Measurements from ENCODE around the gene CROT.

CROT gene, protein sequence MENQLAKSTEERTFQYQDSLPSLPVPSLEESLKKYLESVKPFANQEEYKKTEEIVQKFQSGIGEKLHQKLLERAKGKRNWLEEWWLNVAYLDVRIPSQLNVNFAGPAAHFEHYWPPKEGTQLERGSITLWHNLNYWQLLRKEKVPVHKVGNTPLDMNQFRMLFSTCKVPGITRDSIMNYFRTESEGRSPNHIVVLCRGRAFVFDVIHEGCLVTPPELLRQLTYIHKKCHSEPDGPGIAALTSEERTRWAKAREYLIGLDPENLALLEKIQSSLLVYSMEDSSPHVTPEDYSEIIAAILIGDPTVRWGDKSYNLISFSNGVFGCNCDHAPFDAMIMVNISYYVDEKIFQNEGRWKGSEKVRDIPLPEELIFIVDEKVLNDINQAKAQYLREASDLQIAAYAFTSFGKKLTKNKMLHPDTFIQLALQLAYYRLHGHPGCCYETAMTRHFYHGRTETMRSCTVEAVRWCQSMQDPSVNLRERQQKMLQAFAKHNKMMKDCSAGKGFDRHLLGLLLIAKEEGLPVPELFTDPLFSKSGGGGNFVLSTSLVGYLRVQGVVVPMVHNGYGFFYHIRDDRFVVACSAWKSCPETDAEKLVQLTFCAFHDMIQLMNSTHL

DNA sequence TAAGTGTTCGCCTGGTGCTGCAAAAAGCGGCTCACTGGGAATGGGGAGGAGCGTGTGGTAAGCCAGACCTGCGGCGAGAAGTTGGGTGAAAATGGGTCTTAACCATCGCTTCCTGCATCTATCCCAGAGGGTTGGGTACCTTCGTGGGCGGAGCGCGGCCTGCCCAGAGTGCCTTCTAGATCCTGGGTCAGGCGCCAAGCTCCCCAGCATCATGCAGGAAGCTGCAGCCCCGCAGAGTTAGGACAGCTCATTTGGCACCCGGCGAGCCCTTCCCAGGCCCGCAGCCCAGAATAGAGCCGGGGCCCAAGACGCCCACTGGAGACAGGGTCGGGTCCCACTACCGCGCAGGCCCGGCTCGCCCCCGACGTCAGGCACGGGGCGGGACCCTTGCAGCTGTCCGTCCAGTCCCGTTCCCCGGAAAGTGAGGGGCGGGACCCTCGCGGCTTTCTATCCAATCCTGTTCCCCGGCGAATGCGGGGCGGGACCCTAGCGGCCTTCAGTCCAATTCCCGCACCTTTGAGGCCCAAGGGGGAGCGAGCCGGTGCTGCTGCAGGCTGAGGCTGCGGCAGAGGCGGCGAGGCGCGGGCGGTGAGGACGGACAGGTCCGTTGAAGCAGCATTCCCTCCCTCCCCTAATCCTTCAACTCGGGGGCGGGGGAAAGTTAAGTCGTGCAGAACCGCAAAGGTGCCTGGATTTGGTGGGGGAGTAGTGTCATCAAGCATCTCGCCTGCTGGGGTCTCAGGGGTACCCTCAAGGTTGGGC lies at the start of gene CROT:
Gene CROT, plus strand, starts transcription at position 499 of the 762 bp plus-strand sequence. CDS start 3,405 bp downstream, outside the sequence.
- peak; percentile 86 for DNase-seq

- DNase-seq, result no peak
Observed at GRCh38 chr7:87300756-87301155, 44.7 kb upstream of the CROT start.

DNA sequence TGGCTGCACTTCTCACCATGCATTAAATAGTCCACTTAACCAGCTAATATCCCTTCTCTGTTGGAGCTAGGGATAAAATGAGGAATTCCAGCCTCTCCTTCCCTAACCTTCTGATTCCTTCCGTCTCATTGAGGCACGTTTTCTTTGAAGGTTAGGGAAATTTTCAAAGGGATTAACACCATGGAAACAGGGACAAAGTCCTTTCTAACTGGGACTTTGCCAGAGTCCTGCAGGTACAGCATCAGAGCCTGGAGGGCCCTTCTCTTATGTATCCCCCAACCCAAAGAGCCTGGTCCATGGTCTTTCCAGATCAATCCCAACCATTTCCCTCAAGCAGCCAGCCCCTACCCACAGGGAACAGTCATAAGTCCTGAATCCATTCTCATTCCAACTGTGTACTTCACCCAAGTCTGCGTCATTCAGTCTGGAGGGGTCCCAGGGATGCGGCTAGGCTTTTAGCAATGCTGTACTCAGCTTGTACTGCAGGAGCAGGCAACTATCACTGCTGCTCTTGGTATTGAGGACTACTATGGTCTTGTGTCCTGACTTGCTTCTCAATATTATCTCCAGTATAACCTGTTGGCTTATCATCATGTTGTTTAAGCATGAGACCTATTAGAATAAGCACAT lies 34.6 kb upstream of the CROT start:
- DNase-seq, result no peak

DNA sequence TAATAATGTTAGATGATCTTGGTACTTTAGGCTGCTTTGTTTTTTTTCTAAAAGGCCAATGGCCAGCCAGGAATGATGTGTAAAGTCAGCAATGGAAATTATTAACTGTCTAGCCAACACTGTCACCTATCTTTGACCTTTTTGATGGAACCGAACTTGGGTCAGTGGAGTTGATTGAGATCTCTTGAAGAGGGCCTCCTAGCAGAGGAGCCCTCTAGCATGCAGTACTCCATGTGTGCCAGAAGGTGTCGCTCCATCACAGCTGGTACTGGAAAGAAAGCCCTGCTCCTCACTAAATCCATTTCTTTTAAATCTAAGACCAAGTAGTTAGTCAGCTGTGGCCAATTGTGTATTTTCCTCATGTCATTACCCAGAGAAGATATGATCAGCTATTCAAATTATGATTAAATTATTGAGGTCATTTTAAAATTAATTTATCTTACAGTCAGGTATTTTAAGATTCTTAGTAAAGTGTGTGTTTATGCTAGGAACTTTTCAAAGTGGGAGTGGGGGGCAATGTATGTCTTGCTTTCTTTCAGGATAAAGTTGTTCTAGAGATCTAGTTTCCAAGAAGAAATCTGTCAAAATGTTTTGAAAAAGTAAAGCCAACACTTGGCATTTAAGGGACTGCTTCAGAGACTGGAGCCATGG lies 33.1 kb upstream of the CROT start:
- DNase-seq, result peak; percentile 49

GRCh38 chr7:87316097-87316700 lies 29.3 kb upstream of the CROT start:
- DNase-seq, result no peak

DNA sequence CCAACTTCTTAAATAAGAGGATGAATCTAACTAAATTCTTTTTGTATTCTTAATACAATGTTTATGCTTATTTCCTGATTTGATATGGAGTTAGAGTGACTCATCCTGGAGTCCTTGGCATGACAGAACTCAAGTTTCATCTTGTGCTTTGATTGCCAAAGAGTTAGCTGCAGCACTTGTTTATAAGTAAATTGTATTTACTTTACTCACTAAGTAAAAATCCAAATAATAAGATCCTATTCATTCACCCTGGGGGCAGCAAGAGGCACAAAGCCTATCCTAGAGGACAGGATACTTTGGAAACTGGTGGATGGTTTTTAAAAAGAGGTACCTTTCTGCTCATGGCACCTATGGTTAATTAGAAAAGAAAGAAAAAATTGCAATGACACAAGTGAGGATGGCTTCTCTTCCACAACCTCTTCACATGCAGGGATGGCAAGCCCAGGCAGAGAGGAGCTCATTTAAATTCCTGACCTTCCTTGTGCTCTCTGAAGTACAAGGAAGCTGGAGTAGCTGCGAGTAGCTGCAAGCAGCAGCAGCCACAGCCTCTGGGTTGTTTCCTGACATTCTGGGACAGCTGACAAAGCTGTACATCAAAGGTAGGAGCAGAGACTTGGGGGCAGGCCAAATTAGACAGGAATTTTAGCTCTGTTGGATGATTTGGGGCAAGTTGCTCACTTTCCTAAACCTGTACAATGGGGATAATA lies 28.5 kb upstream of the CROT start:
- DNase-seq, result no peak

GRCh38 chr7:87317691-87318245 lies 27.7 kb upstream of the CROT start:
- no peak for DNase-seq

GRCh38 chr7:87318741-87319140 lies 26.7 kb upstream of the CROT start:
- DNase-seq, result no peak

- peak; percentile 35 for DNase-seq
Observed at GRCh38 chr7:87319154-87319581, 26.3 kb upstream of the CROT start.

DNA sequence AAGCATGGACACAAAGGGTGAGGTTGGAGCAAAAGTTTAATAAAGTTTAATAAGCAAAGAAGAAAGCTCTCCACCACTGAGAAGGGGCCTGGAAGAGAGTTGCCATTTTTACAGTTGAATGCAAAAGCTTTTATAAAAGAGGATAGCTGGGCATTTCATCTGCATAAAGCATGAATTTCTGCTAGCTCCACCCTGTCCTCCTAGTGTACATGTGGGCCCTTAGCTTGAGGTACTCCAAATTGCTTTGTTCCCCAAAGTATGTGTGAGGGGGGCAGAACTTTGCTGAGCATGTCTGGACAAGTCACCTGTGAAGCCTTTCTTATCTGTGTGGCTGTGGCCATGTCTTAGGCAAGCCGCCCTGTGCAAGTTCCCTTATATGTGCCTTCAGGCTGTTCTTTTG lies 22.6 kb upstream of the CROT start:
- DNase-seq, result no peak

GRCh38 chr7:87325576-87326370 lies 19.7 kb upstream of the CROT start:
- DNase-seq, result no peak

DNA sequence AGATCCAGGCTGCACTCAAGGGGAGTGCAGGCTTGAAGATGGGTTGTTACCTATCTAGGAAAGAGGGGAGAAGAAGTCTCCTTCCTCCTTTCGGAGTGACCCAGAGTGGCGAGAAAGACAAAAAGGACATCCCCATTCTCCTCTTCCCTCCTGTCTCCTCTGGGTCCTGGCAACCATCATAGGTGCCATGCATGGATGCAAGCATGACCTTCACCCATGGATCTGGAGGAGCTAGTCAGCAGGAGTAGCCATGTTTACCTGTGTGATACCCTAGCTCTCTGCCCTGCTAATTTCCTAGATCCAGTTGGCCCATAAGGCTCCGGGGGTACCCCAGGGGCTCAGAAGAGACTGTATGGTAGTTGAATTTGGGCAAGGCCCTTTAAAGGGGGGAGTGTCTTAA lies 17.2 kb upstream of the CROT start:
- DNase-seq, result no peak

DNA sequence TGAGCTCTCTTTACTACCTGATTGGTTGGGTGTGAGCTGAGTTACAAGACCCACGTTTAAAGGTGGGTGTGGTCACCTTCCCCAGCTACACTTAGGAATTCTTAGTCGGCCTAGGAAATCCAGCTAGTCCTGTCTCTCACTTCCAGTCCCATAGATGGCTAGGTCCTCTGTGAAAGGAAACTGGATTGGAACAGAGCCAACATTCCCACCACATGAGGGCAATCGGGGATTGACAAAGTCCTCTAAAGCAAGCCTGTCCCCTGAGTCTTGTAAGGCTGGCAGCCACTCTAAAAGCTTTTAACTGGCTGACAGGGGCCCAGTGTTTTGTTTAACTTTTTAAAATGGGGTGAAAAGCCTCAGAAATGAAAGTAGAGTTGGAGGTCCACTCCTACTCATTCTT lies 15.1 kb upstream of the CROT start:
- no peak for DNase-seq

GRCh38 chr7:87330942-87331341 lies 14.5 kb upstream of the CROT start:
- DNase-seq, result no peak

GRCh38 chr7:87331687-87332252 lies 13.7 kb upstream of the CROT start:
- DNase-seq, result no peak

GRCh38 chr7:87332321-87332720 lies 13.1 kb upstream of the CROT start:
- DNase-seq, result no peak

- no peak for DNase-seq
Observed at GRCh38 chr7:87336136-87336535, 9.3 kb upstream of the CROT start.

DNA sequence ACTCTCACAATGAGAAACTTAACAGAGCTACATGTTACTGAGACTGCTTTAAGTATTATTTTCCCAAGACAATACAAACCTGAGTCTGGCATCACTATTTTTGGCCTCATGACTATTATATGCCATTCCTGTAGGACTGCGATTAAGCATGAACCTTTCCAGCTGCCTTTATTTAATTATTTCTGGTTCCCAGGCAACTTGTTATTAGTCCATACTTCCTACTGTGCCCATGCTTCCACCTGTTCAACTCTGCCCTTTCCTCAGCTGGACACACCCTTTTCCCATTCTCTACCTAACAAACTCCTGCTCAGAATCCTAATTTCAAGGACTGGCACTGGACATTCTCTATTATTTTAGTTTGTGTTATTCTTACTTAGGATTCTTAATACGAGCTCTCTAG lies 8.1 kb upstream of the CROT start:
- no peak for DNase-seq

DNA sequence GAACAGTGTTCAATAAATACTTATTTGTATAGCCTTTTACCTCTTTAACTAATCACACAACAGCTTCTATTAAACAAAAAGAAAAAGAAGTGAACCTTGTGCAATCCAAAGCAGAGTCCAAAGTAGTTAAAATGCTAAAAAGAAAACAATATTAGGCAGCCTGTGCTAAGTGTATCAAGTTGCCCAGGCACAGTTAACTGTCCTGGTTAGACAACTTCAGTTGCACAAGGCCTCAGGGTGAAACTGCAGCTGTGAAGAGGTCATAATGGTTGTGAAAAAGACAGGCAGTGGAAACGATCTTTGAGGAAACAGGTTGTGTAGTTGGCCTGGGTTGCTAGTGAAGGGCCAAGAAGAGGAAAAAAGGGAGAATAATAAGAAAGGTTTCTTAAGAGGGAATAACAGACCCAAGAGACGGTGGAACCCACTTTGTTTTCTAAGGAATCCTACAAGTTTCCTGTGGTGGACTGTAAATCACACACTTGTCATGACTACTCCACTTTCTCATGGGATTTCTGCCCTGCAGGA lies 6.0 kb upstream of the CROT start:
- no peak for DNase-seq

- DNase-seq, result peak; percentile 6
Observed at GRCh38 chr7:87341441-87341840, 4.0 kb upstream of the CROT start.
